Measurements from ENCODE around the gene DLG5.

The DLG5 gene

GRCh38 chr10:77904100-77904840 lies 22.3 kb downstream of the DLG5 start:
- Histone ChIP-seq H3K79me2 (ENCODE audit: insufficient read depth, low read length) (no peaks in the 10 kb centered on the region), H3K9me3 (ENCODE audit: insufficient read depth, low read length) (no peaks in the 10 kb centered on the region), H3K36me3 (ENCODE audit: low read length) (no peaks in the 10 kb centered on the region), H3K9me2 (replicated peaks; ENCODE audit: insufficient read depth, low read length) (no peaks in the 10 kb centered on the region), H3K27me3 (ENCODE audit: low read length) (no peaks in the 10 kb centered on the region), H2AFZ (ENCODE audit: low read depth, low read length, severe bottlenecking) (no peak overlapping the region), H4K20me1 (ENCODE audit: low read depth, low read length) (no peaks in the 10 kb centered on the region), H3K27ac (ENCODE audit: low read depth, low read length) (no peak overlapping the region), H3F3A (ENCODE audit: insufficient read depth) (no peaks in the 10 kb centered on the region), H3K4me2 (ENCODE audit: low read depth, low read length, poor library complexity, severe bottlenecking) (no peak overlapping the region), H3K9ac (ENCODE audit: low read length) (no peak overlapping the region), H3K4me3 (ENCODE audit: insufficient read depth, low read length, poor library complexity, severe bottlenecking) (no peak overlapping the region)
- TF ChIP-seq EZH2phosphoT487 (conservative IDR thresholded peaks at IDR 0.05; ENCODE audit: low read length), result no peak
- TF ChIP-seq CTCF (IDR thresholded peaks at IDR 0.05; ENCODE audit: insufficient read depth, low read length, poor library complexity, severe bottlenecking), result no peak

GRCh38 chr10:77902159-77902558 lies 24.4 kb downstream of the DLG5 start:
- H3K79me2 ChIP-seq (ENCODE audit: insufficient read depth, low read length), result no peaks in the 10 kb centered on the region

GRCh38 chr10:77901743-77902142 lies 24.8 kb downstream of the DLG5 start:
- no peaks in the 10 kb centered on the region for H3F3A ChIP-seq (ENCODE audit: insufficient read depth)
- TF ChIP-seq CTCF (IDR thresholded peaks at IDR 0.05; ENCODE audit: insufficient read depth, low read length, poor library complexity, severe bottlenecking) (no peak), EZH2phosphoT487 (conservative IDR thresholded peaks at IDR 0.05; ENCODE audit: low read length) (no peak)
- H3K27ac ChIP-seq (ENCODE audit: low read depth, low read length), result no peak overlapping the region
- H3K9ac ChIP-seq (ENCODE audit: low read length), result no peak overlapping the region
- H3K4me3 ChIP-seq (ENCODE audit: insufficient read depth, low read length, poor library complexity, severe bottlenecking), result no peak overlapping the region
- H2AFZ ChIP-seq (ENCODE audit: low read depth, low read length, severe bottlenecking), result no peak overlapping the region
- no peaks in the 10 kb centered on the region for H3K9me2 ChIP-seq (replicated peaks; ENCODE audit: insufficient read depth, low read length)
- H3K4me2 ChIP-seq (ENCODE audit: low read depth, low read length, poor library complexity, severe bottlenecking), result no peak overlapping the region
- no peaks in the 10 kb centered on the region for H3K36me3 ChIP-seq (ENCODE audit: low read length)
- no peaks in the 10 kb centered on the region for H3K79me2 ChIP-seq (ENCODE audit: insufficient read depth, low read length)
- no peaks in the 10 kb centered on the region for H4K20me1 ChIP-seq (ENCODE audit: low read depth, low read length)
- no peaks in the 10 kb centered on the region for H3K27me3 ChIP-seq (ENCODE audit: low read length)
- H3K9me3 ChIP-seq (ENCODE audit: insufficient read depth, low read length), result no peaks in the 10 kb centered on the region

More at GRCh38 chr10:77902159-77902558, 24.4 kb downstream of the DLG5 start:
- no peak overlapping the region for H3K9ac ChIP-seq (ENCODE audit: low read length)
- no peak overlapping the region for H3K4me2 ChIP-seq (ENCODE audit: low read depth, low read length, poor library complexity, severe bottlenecking)
- H3K4me3 ChIP-seq (ENCODE audit: insufficient read depth, low read length, poor library complexity, severe bottlenecking), result no peak overlapping the region
- no peaks in the 10 kb centered on the region for H3K36me3 ChIP-seq (ENCODE audit: low read length)
- no peaks in the 10 kb centered on the region for H3K27me3 ChIP-seq (ENCODE audit: low read length)
- H3K9me2 ChIP-seq (replicated peaks; ENCODE audit: insufficient read depth, low read length), result no peaks in the 10 kb centered on the region
- no peaks in the 10 kb centered on the region for H4K20me1 ChIP-seq (ENCODE audit: low read depth, low read length)
- no peaks in the 10 kb centered on the region for H3K9me3 ChIP-seq (ENCODE audit: insufficient read depth, low read length)
- H3K27ac ChIP-seq (ENCODE audit: low read depth, low read length), result no peak overlapping the region
- no peak overlapping the region for H2AFZ ChIP-seq (ENCODE audit: low read depth, low read length, severe bottlenecking)
- no peak for TF ChIP-seq EZH2phosphoT487 (conservative IDR thresholded peaks at IDR 0.05; ENCODE audit: low read length)
- no peak for TF ChIP-seq CTCF (IDR thresholded peaks at IDR 0.05; ENCODE audit: insufficient read depth, low read length, poor library complexity, severe bottlenecking)
- H3F3A ChIP-seq (ENCODE audit: insufficient read depth), result no peaks in the 10 kb centered on the region

All from SU-DHL-6 (cell line).